Measurements from ENCODE around the gene SLC9A9.

Gene SLC9A9

GRCh38 chr3:143510601-143511000, 337.7 kb downstream of the SLC9A9 start:
- DNase-seq (ENCODE audit: low read depth): no peak
- no peak overlapping the region for H3K4me3 ChIP-seq (ENCODE audit: low read depth, low read length)
- no peak for TF ChIP-seq CTCF (IDR thresholded peaks at IDR 0.05; ENCODE audit: control insufficient read depth, extremely low read depth, insufficient read depth)

- no peak overlapping the region for H3K4me3 ChIP-seq (ENCODE audit: low read depth, low read length)
- TF ChIP-seq CTCF (IDR thresholded peaks at IDR 0.05; ENCODE audit: control insufficient read depth, extremely low read depth, insufficient read depth): no peak
- DNase-seq (ENCODE audit: low read depth): no peak
Measured at GRCh38 chr3:143507735-143508580, 340.3 kb downstream of the SLC9A9 start.

GRCh38 chr3:143506190-143506589, 342.1 kb downstream of the SLC9A9 start:
- no peak for TF ChIP-seq CTCF (IDR thresholded peaks at IDR 0.05; ENCODE audit: control insufficient read depth, extremely low read depth, insufficient read depth)
- no peak for DNase-seq (ENCODE audit: low read depth)
- no peak overlapping the region for H3K4me3 ChIP-seq (ENCODE audit: low read depth, low read length)

GRCh38 chr3:143503325-143503885, 344.9 kb downstream of the SLC9A9 start:
- H3K4me3 ChIP-seq (ENCODE audit: low read depth, low read length): no peak overlapping the region
- TF ChIP-seq CTCF (IDR thresholded peaks at IDR 0.05; ENCODE audit: control insufficient read depth, extremely low read depth, insufficient read depth): no peak
- DNase-seq (ENCODE audit: low read depth): no peak

GRCh38 chr3:143502081-143502480, 346.2 kb downstream of the SLC9A9 start:
- TF ChIP-seq CTCF (IDR thresholded peaks at IDR 0.05; ENCODE audit: control insufficient read depth, extremely low read depth, insufficient read depth): no peak

GRCh38 chr3:143497382-143497781, 350.9 kb downstream of the SLC9A9 start:
- no peak overlapping the region for H3K4me3 ChIP-seq (ENCODE audit: low read depth, low read length)
- DNase-seq (ENCODE audit: low read depth): no peak
- TF ChIP-seq CTCF (IDR thresholded peaks at IDR 0.05; ENCODE audit: control insufficient read depth, extremely low read depth, insufficient read depth): no peak

More at GRCh38 chr3:143502081-143502480, 346.2 kb downstream of the SLC9A9 start:
- H3K4me3 ChIP-seq (ENCODE audit: low read depth, low read length): no peak overlapping the region
- DNase-seq (ENCODE audit: low read depth): no peak
